CD14-positive monocyte (primary cell): ENCODE results near the gene MAN2B2. TPM values are rescaled to one million over a fixed set of nuclear protein-coding genes. Genes with fewer than 3 reads are reported as not detected.

Experiments used
- DNase-seq, 3 donors: peaks; one replicate each; pipeline ENCODE4 v3.0.0-alpha.2; 2011 to 2022
- H2AFZ ChIP-seq: 2 replicates; pipeline ENCODE4 v1.6.0; 2012; ENCODE audit warnings: mild to moderate bottlenecking, low read depth, low read length, inconsistent platforms; ENCODE audit not compliant: insufficient read depth, poor library complexity, severe bottlenecking
- H3K27ac ChIP-seq, 2 donors: 1 replicate in 1 of 2; 2 replicates in 1 of 2; pipeline ENCODE4 v1.5.1; 2012 to 2013; ENCODE audit warnings: low read length in 2 of 2, control low read depth in 1 of 2, inconsistent platforms in 1 of 2, low read depth in 1 of 2, mild to moderate bottlenecking in 1 of 2
- H3K27me3 ChIP-seq, 2 donors: one replicate each; pipeline versions ENCODE4 v1.6.0 to v1.6.1; 2011 to 2013; ENCODE audit warnings: low read length in 2 of 2; ENCODE audit not compliant: control insufficient read depth in 2 of 2, insufficient read depth in 2 of 2
- H3K36me3 ChIP-seq, 2 donors: replicated peaks in 1 of 2; 1 replicate in 1 of 2; 2 replicates in 1 of 2; pipeline versions ENCODE4 v1.5.1 to v1.6.1; 2012 to 2013; ENCODE audit warnings: low read length in 2 of 2, control low read depth in 1 of 2, inconsistent platforms in 1 of 2, mild to moderate bottlenecking in 1 of 2; ENCODE audit not compliant: insufficient read depth in 2 of 2, control insufficient read depth in 1 of 2
- H3K4me1 ChIP-seq, 2 donors: 1 replicate in 1 of 2; 2 replicates in 1 of 2; pipeline versions ENCODE4 v1.5.1 to v1.6.1; 2012 to 2013; ENCODE audit warnings: low read length in 2 of 2, control low read depth in 1 of 2, inconsistent platforms in 1 of 2, mild to moderate bottlenecking in 1 of 2, moderate library complexity in 1 of 2; ENCODE audit not compliant: insufficient read depth in 2 of 2, control insufficient read depth in 1 of 2
- H3K4me2 ChIP-seq: replicated peaks from 2 replicates; pipeline ENCODE3; 2012; ENCODE audit warnings: low read length, moderate library complexity, mild to moderate bottlenecking; ENCODE audit not compliant: poor library complexity, severe bottlenecking; ENCODE audit errors: extremely low read depth
- H3K4me3 ChIP-seq, 3 experiments: fragments of 200-600 bp in 1 of 3; sonication (generic) in 1 of 3; replicated peaks in 1 of 3; 1 replicate in 2 of 3; 2 replicates in 1 of 3; pipeline ENCODE4 v1.5.1; 2011 to 2013; ENCODE audit warnings: low read length in 3 of 3, mild to moderate bottlenecking in 3 of 3, control low read depth in 2 of 3, low read depth in 2 of 3, inconsistent platforms in 1 of 3, moderate library complexity in 1 of 3
- H3K79me2 ChIP-seq: 2 replicates; pipeline ENCODE4 v1.6.0; 2012; ENCODE audit warnings: mild to moderate bottlenecking, control low read depth, inconsistent platforms, low read length, moderate library complexity; ENCODE audit not compliant: insufficient read depth
- H3K9ac ChIP-seq: 2 replicates; pipeline ENCODE4 v1.6.0; 2017; ENCODE audit warnings: low read length, mild to moderate bottlenecking; ENCODE audit not compliant: insufficient read depth, poor library complexity, severe bottlenecking
- H3K9me3 ChIP-seq, 2 donors: replicated peaks in 1 of 2; 1 replicate in 1 of 2; 2 replicates in 1 of 2; pipeline versions ENCODE4 v1.5.1 to v1.6.1; 2012 to 2013; ENCODE audit warnings: low read length in 2 of 2, control low read depth in 1 of 2; ENCODE audit not compliant: control insufficient read depth in 1 of 2, insufficient read depth in 1 of 2
- H4K20me1 ChIP-seq: 2 replicates; pipeline ENCODE4 v1.6.0; 2012; ENCODE audit warnings: mild to moderate bottlenecking, low read length, control low read depth, moderate library complexity; ENCODE audit not compliant: insufficient read depth
- H3K27ac Mint-ChIP-seq, 7 donors: one replicate each; pipeline ENCODE4 v1.8.0; 2020; ENCODE audit warnings: mild to moderate bottlenecking in 7 of 7, mixed read lengths in 7 of 7, moderate library complexity in 6 of 7, inconsistent platforms in 2 of 7
- H3K27me3 Mint-ChIP-seq, 3 donors: one replicate each; pipeline ENCODE4 v1.8.0; 2021 to 2022; ENCODE audit warnings: low read depth in 3 of 3, mild to moderate bottlenecking in 3 of 3, mixed read lengths in 3 of 3, moderate library complexity in 3 of 3, inconsistent platforms in 1 of 3
- H3K36me3 Mint-ChIP-seq, 2 donors: one replicate each; pipeline ENCODE4 v1.8.0; 2020; ENCODE audit warnings: mixed read lengths in 2 of 2, inconsistent platforms in 1 of 2, mild to moderate bottlenecking in 1 of 2
- H3K4me1 Mint-ChIP-seq: one replicate; pipeline ENCODE4 v1.8.0; 2020; ENCODE audit warnings: mild to moderate bottlenecking, mixed read lengths
- H3K4me3 Mint-ChIP-seq, 2 donors: one replicate each; pipeline ENCODE4 v1.8.0; 2020; ENCODE audit warnings: mild to moderate bottlenecking in 2 of 2, mixed read lengths in 2 of 2, moderate library complexity in 1 of 2
- H3K9me3 Mint-ChIP-seq, 7 donors: one replicate each; pipeline ENCODE4 v1.8.0; 2020 to 2022; ENCODE audit warnings: mixed read lengths in 7 of 7, mild to moderate bottlenecking in 6 of 7, moderate library complexity in 6 of 7, inconsistent platforms in 2 of 7
- WGBS: methylation state at CpG from one replicate; pipeline ENCODE4 v1.1.5; 2013; ENCODE audit warnings: missing lambda C conversion rate; ENCODE audit not compliant: insufficient coverage; 5-methylcytosine and 5-hydroxymethylcytosine counted together
- intact Hi-C, 2 donors: fragments of 100-400 bp; cut with micrococcal nuclease; formaldehyde crosslinking; loops; one replicate each; pipeline versions ENCODE4 v1.15.0 to v1.15.1; 2023
- polyA plus RNA-seq, 3 donors: library from polyadenylated mRNA; depleted of rRNA in 1 of 3; unstranded in 2 of 3; stranded (reverse) in 1 of 3; fragments of 300-500 nt in 2 of 3; fragments of >200 nt in 1 of 3; fragmentation: Illumina TruSeq in 2 of 3; gene quantifications; 1 replicate in 2 of 3; 2 replicates in 1 of 3; pipeline ENCODE4 v1.2.3, GENCODE V29; 2012 to 2021
- TF ChIP-seq, protein P1 (sequence below): fragments of 200-600 bp; IDR thresholded peaks from one replicate; pipeline ENCODE4 v1.8.0; 2022; ENCODE audit warnings: antibody characterized with exemption, mild to moderate bottlenecking

MAN2B2 gene
- polyA plus RNA-seq, 3 donors: 9.6 to 28.4 (median 10.6) TPM

DNA sequence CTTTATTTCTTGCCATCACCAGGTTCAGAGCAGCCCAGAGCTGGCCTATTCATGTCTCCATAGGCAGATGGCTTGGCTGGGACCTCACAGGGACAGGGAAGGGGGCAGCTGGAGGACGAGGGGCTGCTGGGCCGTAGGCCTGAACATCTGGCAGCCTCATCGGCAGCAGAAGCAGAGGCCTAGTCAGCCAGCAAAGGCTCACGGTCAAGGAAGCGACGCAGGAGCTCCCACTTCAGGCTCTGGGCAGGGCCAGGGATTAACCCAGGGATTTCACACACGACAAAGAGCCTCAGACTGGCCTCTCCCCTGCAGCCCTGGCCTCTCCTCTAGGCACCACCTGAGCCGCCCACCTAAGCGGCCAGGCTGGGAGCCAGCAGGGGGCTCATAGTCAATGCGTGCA lies 46.0 kb upstream of the MAN2B2 start:
- no peaks in the 10 kb centered on the region for H3K9me3 ChIP-seq
- H4K20me1 ChIP-seq: no peaks in the 10 kb centered on the region
- no peaks in the 10 kb centered on the region for H3K4me1 Mint-ChIP-seq
- peaks cover 0 to 3% (median 1%) of the 10 kb centered on the region in 3 donors for H3K27me3 Mint-ChIP-seq
- DNase-seq: no peak
- H3K9me3 Mint-ChIP-seq: no peaks in the 10 kb centered on the region
- H3K27ac ChIP-seq: no peak overlapping the region
- H3K79me2 ChIP-seq: no peaks in the 10 kb centered on the region
- TF ChIP-seq, protein P1, sequence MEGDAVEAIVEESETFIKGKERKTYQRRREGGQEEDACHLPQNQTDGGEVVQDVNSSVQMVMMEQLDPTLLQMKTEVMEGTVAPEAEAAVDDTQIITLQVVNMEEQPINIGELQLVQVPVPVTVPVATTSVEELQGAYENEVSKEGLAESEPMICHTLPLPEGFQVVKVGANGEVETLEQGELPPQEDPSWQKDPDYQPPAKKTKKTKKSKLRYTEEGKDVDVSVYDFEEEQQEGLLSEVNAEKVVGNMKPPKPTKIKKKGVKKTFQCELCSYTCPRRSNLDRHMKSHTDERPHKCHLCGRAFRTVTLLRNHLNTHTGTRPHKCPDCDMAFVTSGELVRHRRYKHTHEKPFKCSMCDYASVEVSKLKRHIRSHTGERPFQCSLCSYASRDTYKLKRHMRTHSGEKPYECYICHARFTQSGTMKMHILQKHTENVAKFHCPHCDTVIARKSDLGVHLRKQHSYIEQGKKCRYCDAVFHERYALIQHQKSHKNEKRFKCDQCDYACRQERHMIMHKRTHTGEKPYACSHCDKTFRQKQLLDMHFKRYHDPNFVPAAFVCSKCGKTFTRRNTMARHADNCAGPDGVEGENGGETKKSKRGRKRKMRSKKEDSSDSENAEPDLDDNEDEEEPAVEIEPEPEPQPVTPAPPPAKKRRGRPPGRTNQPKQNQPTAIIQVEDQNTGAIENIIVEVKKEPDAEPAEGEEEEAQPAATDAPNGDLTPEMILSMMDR: no peak
- H3K36me3 Mint-ChIP-seq: no peaks in the 10 kb centered on the region
- no peak overlapping the region for H2AFZ ChIP-seq
- intact Hi-C loops: no loop called here
- H3K4me3 Mint-ChIP-seq: no peak overlapping the region
- no peaks in the 10 kb centered on the region for H3K36me3 ChIP-seq
- no peak overlapping the region for H3K27ac Mint-ChIP-seq
- 66% methylated on average over 10 of the region's 10 CpGs for WGBS
- H3K4me3 ChIP-seq: no peak overlapping the region
- H3K9ac ChIP-seq: no peak overlapping the region
- H3K4me1 ChIP-seq: no peaks in the 10 kb centered on the region
- H3K4me2 ChIP-seq: no peak overlapping the region
- H3K27me3 ChIP-seq: no peaks in the 10 kb centered on the region

GRCh38 chr4:6530301-6530700 lies 44.7 kb upstream of the MAN2B2 start:
- Histone ChIP-seq H3K9me3 (no peaks in the 10 kb centered on the region), H3K27me3 (no peaks in the 10 kb centered on the region), H2AFZ (no peak overlapping the region), H3K9ac (no peak overlapping the region), H3K4me2 (no peak overlapping the region), H4K20me1 (no peaks in the 10 kb centered on the region), H3K36me3 (no peaks in the 10 kb centered on the region), H3K4me1 (no peaks in the 10 kb centered on the region), H3K4me3 (no peak overlapping the region), H3K27ac (no peak overlapping the region), H3K79me2 (no peaks in the 10 kb centered on the region)
- Mint-ChIP-seq H3K9me3 (no peaks in the 10 kb centered on the region), H3K36me3 (no peaks in the 10 kb centered on the region), H3K27ac (peak overlapping the region in 1 of 7 donors; percentile 38), H3K27me3 (peaks cover 0 to 3% (median 1%) of the 10 kb centered on the region in 3 donors), H3K4me3 (no peak overlapping the region), H3K4me1 (no peaks in the 10 kb centered on the region)
- 91% methylated on average over 6 of the region's 15 CpGs for WGBS
- intact Hi-C loops: no loop called here
- no peak for DNase-seq
- TF ChIP-seq, protein P1: no peak
